GM12801 (cell line): ENCODE results near the gene SPDYE9.
"Not testable (repeated sequence)": the region's sequence is repeated elsewhere in the genome, so short reads cannot be mapped to it uniquely, and the experiment has no call there.

Source experiments
- TF ChIP-seq, protein P1 (sequence below): IDR thresholded peaks from one replicate; pipeline ENCODE4 v1.5.1; 2011; ENCODE audit warnings: control low read depth; ENCODE audit not compliant: insufficient read length; ENCODE audit errors: extremely low read depth

Gene SPDYE9, protein sequence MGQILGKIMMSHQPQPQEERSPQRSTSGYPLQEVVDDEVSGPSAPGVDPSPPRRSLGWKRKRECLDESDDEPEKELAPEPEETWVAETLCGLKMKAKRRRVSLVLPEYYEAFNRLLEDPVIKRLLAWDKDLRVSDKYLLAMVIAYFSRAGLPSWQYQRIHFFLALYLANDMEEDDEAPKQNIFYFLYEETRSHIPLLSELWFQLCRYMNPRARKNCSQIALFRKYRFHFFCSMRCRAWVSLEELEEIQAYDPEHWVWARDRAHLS

DNA sequence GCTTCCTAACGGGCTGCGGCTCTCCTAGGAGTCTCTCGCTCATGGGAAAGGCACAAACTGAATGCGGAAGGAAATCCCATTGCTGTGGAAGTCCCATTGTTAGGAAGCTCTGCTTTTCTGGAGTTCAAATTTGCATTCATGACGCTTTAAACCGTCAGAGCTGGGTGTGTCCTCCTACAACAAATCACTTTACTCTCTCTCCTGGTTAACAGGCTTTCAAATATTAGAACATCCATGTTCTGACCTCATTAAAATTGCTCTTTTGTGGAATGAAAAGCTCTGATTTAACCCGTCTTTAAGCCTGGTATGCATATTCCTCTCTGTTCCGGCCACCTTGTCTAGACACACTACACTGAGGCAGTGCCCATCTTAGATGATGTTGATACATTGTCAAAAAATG, at the start of gene SPDYE9:
Gene SPDYE9, minus strand, starts transcription at position 101 of the 400 bp plus-strand sequence. CDS start 1,800 bp downstream, outside the sequence.
- TF ChIP-seq, protein P1, sequence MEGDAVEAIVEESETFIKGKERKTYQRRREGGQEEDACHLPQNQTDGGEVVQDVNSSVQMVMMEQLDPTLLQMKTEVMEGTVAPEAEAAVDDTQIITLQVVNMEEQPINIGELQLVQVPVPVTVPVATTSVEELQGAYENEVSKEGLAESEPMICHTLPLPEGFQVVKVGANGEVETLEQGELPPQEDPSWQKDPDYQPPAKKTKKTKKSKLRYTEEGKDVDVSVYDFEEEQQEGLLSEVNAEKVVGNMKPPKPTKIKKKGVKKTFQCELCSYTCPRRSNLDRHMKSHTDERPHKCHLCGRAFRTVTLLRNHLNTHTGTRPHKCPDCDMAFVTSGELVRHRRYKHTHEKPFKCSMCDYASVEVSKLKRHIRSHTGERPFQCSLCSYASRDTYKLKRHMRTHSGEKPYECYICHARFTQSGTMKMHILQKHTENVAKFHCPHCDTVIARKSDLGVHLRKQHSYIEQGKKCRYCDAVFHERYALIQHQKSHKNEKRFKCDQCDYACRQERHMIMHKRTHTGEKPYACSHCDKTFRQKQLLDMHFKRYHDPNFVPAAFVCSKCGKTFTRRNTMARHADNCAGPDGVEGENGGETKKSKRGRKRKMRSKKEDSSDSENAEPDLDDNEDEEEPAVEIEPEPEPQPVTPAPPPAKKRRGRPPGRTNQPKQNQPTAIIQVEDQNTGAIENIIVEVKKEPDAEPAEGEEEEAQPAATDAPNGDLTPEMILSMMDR = not testable (repeated sequence)

DNA sequence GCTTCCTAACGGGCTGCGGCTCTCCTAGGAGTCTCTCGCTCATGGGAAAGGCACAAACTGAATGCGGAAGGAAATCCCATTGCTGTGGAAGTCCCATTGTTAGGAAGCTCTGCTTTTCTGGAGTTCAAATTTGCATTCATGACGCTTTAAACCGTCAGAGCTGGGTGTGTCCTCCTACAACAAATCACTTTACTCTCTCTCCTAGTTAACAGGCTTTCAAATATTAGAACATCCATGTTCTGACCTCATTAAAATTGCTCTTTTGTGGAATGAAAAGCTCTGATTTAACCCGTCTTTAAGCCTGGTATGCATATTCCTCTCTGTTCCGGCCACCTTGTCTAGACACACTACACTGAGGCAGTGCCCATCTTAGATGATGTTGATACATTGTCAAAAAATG, 28.0 kb downstream of the SPDYE9 start, which contains the start of gene SPDYE11:
Gene SPDYE11, minus strand, starts transcription at position 101 of the 400 bp plus-strand sequence. CDS start 1,800 bp downstream, outside the sequence.
- TF ChIP-seq, protein P1 = not testable (repeated sequence)

DNA sequence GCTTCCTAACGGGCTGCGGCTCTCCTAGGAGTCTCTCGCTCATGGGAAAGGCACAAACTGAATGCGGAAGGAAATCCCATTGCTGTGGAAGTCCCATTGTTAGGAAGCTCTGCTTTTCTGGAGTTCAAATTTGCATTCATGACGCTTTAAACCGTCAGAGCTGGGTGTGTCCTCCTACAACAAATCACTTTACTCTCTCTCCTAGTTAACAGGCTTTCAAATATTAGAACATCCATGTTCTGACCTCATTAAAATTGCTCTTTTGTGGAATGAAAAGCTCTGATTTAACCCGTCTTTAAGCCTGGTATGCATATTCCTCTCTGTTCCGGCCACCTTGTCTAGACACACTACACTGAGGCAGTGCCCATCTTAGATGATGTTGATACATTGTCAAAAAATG, 56.2 kb downstream of the SPDYE9 start, which contains the start of gene SPDYE8:
Gene SPDYE8, minus strand, starts transcription at position 101 of the 400 bp plus-strand sequence. CDS start 1,800 bp downstream, outside the sequence.
- TF ChIP-seq, protein P1 = not testable (repeated sequence)
